Left cardiac atrium (tissue), 4 donors: ENCODE data around the gene PPP1CB. TPM values are rescaled to one million over a fixed set of nuclear protein-coding genes. Genes with fewer than 3 reads are reported as not detected.

Experiments used
- ATAC-seq, 2 donors: fragments of 200-7000 bp; cut with Tn5 transposase; one replicate each; pipeline ENCODE4 v1.9.1; 2020; ENCODE audit warnings: mild to moderate bottlenecking in 2 of 2, moderate library complexity in 2 of 2
- DNase-seq: peaks from one replicate; pipeline ENCODE4 v3.0.0-alpha.2; 2020
- intact Hi-C, 2 donors: fragments of 100-400 bp; cut with DNase I; formaldehyde crosslinking; loops; one replicate each; pipeline versions ENCODE4 v1.14.1 to v1.15.1; 2022 to 2023
- total RNA-seq, 2 donors: library from RNA; stranded (reverse); fragmentation: NEBNext Ultra II Directional; extraction: Animal tissue kit (Norgen Biotek cat#: 25700); gene quantifications; one replicate each; pipeline ENCODE4 v1.2.1, GENCODE V29; 2021
- donor health status: DM: no; HTN: yes; CAD: no.
- donor health status: DM: no; HTN: yes; CAD: no; lungs with severe emphysema.
- donor health status: DM: yes; HTN: yes; CAD: no.
- donor health status: Dilated cardiomyopathy.

Gene PPP1CB
- total RNA-seq, 2 donors from 2014 or later, result 260 to 326 TPM

- ATAC-seq (no peak), DNase-seq (no peak)
- intact Hi-C loops, result loop anchor here in 1 of 2 donors (5.0 kb wide), 1 partner anchor 372 kb away; no protein-coding TSS in a partner anchor
Measured at GRCh38 chr2:28824870-28825269, 73.2 kb downstream of the PPP1CB start.

GRCh38 chr2:28828382-28828781 lies 76.8 kb downstream of the PPP1CB start:
- intact Hi-C loops, result no loop called here
- ATAC-seq (no peak), DNase-seq (no peak)

GRCh38 chr2:28833740-28834470 lies 82.3 kb downstream of the PPP1CB start:
- intact Hi-C loops, result no loop called here
- ATAC-seq (no peak), DNase-seq (no peak)

GRCh38 chr2:28835781-28836180 lies 84.2 kb downstream of the PPP1CB start:
- DNase-seq (no peak), ATAC-seq (no peak)
- intact Hi-C loops, result no loop called here

GRCh38 chr2:28838971-28839370 lies 87.3 kb downstream of the PPP1CB start:
- no peak for ATAC-seq
- intact Hi-C loops, result no loop called here
- DNase-seq, result no peak

- ATAC-seq (no peak), DNase-seq (no peak)
- intact Hi-C loops, result no loop called here
Measured at GRCh38 chr2:28842042-28842441, 90.4 kb downstream of the PPP1CB start.

Other genes starting within 250 kb of the PPP1CB start
- gene SPDYA, start 59.0 kb downstream of the PPP1CB start, total RNA-seq, result under 1 TPM; 0.31 to 0.44 TPM
- 10 to 100 TPM; 14.3 to 16.0 TPM for gene TRMT61B, start 118.5 kb downstream of the PPP1CB start, total RNA-seq
- 10 to 100 TPM; 17.9 to 43.4 TPM for gene WDR43, start 142.8 kb downstream of the PPP1CB start, total RNA-seq
- 10 to 100 TPM; 15.5 to 24.8 TPM for gene TOGARAM2, start 229.5 kb downstream of the PPP1CB start, total RNA-seq